ENCODE measurements around the gene NOM1.

Gene NOM1

GRCh38 chr7:157009778-157010587 lies 60.5 kb downstream of the NOM1 start:
- H3K4me3 ChIP-seq (ENCODE audit: low read depth in 1 of 2, low read length in 2 of 2): peak overlapping the region; percentile 71 to 75
- peaks cover 0 to 20% of the 10 kb centered on the region in 2 donors for H3K27me3 ChIP-seq (ENCODE audit: control insufficient read depth in 1 of 2, insufficient read depth in 2 of 2, low read length in 2 of 2)

DNA sequence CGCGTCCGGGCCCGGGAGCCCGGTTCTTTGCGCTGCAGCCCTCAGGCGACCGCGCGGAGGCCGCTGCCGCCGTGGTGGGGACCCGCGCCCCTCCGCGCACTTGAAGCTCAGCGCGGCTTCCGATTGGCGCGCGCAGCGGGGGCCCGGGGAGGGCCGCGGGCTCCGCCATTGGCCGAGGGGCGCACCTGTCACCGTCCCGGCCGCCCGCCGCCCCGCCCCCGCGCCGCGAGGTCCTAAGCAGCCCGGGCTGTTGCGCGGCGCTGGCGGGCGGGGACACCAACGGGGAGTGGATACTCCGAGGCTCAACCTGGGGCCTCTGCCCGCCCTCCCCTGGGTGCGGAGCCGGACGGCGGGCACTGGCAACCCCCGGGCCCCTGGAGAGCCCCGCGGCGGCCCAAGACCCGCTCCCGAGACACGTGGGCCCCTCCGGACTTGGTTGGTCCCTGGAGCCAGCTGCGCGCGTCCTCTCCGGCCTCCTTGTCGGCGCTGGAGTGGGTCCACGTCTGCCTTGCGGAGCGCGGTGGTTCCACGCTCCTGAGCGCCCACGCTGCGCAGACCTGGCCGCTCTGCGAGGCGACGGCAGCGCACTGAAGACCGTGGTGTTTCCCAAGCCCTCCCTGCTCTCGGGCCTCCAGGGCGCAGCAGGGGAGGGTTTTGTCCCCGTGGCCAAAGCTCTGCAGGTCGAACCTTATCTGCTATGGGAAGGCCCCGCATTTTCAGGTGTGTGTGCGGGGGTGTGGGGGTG lies 61.2 kb downstream of the NOM1 start, which contains the start of gene MNX1:
Gene MNX1, minus strand, starts transcription at position 76 of the 745 bp plus-strand sequence. CDS start 313 bp downstream, outside the sequence.
- H3K9ac ChIP-seq (ENCODE audit: low read depth in 1 of 2, low read length in 2 of 2): peak within 1 kb of the TSS; percentile 74 to 82
- peaks cover 36 to 41% of the 10 kb centered on the region in 2 donors for H3K4me1 ChIP-seq (ENCODE audit: control insufficient read depth in 1 of 2, insufficient read depth in 2 of 2, low read length in 2 of 2)
- peak within 1 kb of the TSS; percentile 71 to 75 for H3K4me3 ChIP-seq (ENCODE audit: low read depth in 1 of 2, low read length in 2 of 2)
- H3K36me3 ChIP-seq (ENCODE audit: control insufficient read depth in 1 of 2, insufficient read depth in 2 of 2, low read length in 2 of 2): no peaks in the 10 kb centered on the region
- peaks cover under 1 to 27% of the 10 kb centered on the region in 2 donors for H3K27me3 ChIP-seq (ENCODE audit: control insufficient read depth in 1 of 2, insufficient read depth in 2 of 2, low read length in 2 of 2)
- no peak within 1 kb of the TSS for H3K27ac ChIP-seq (ENCODE audit: low read depth, low read length)
- H3K9me3 ChIP-seq (ENCODE audit: control insufficient read depth in 1 of 2, low read length in 2 of 2): no peaks in the 10 kb centered on the region

More at GRCh38 chr7:157009778-157010587, 60.5 kb downstream of the NOM1 start:
- H3K27ac ChIP-seq (ENCODE audit: low read depth, low read length): no peak overlapping the region
- H3K9me3 ChIP-seq (ENCODE audit: control insufficient read depth in 1 of 2, low read length in 2 of 2): no peaks in the 10 kb centered on the region
- H3K9ac ChIP-seq (ENCODE audit: low read depth in 1 of 2, low read length in 2 of 2): peak overlapping the region; percentile 74 to 82
- H3K4me1 ChIP-seq (ENCODE audit: control insufficient read depth in 1 of 2, insufficient read depth in 2 of 2, low read length in 2 of 2): peaks cover 37 to 43% of the 10 kb centered on the region in 2 donors
- H3K36me3 ChIP-seq (ENCODE audit: control insufficient read depth in 1 of 2, insufficient read depth in 2 of 2, low read length in 2 of 2): no peaks in the 10 kb centered on the region

- H3K4me3 ChIP-seq (ENCODE audit: low read depth in 1 of 2, low read length in 2 of 2): peak overlapping the region; percentile 71 to 72
- H3K9ac ChIP-seq (ENCODE audit: low read depth in 1 of 2, low read length in 2 of 2): peak overlapping the region; percentile 11 to 69
- H3K4me1 ChIP-seq (ENCODE audit: control insufficient read depth in 1 of 2, insufficient read depth in 2 of 2, low read length in 2 of 2): peaks cover 29 to 34% of the 10 kb centered on the region in 2 donors
- no peaks in the 10 kb centered on the region for H3K36me3 ChIP-seq (ENCODE audit: control insufficient read depth in 1 of 2, insufficient read depth in 2 of 2, low read length in 2 of 2)
- H3K9me3 ChIP-seq (ENCODE audit: control insufficient read depth in 1 of 2, low read length in 2 of 2): no peaks in the 10 kb centered on the region
- peaks cover 8 to 33% of the 10 kb centered on the region in 2 donors for H3K27me3 ChIP-seq (ENCODE audit: control insufficient read depth in 1 of 2, insufficient read depth in 2 of 2, low read length in 2 of 2)
- H3K27ac ChIP-seq (ENCODE audit: low read depth, low read length): no peak overlapping the region
Observed at GRCh38 chr7:157011333-157012112, 62.0 kb downstream of the NOM1 start.

DNA sequence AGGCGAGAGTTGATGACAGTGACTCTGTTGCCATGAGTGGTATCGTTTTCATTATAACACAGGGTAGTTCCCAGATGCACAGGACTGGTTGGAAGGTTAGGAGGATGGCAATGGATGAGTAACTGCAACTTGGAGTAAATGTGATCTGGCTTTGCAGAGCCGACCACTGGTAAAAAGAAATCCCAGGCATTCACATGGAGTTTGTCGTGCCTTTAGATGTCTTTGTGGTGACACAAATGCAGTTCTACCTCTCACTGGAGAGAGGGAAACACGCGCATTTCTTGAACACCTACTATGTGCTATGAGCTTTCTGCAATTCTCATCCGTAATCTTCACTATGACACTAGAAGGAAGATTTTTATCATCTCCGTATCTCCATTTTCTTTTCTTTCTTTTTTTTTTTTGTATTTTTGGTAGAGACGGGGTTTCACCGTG lies 62.6 kb downstream of the NOM1 start:
- peak overlapping the region in 1 of 2 donors; percentile 72 for H3K4me3 ChIP-seq (ENCODE audit: low read depth in 1 of 2, low read length in 2 of 2)
- H3K36me3 ChIP-seq (ENCODE audit: control insufficient read depth in 1 of 2, insufficient read depth in 2 of 2, low read length in 2 of 2): no peaks in the 10 kb centered on the region
- H3K4me1 ChIP-seq (ENCODE audit: control insufficient read depth in 1 of 2, insufficient read depth in 2 of 2, low read length in 2 of 2): peaks cover 28 to 30% of the 10 kb centered on the region in 2 donors
- H3K9me3 ChIP-seq (ENCODE audit: control insufficient read depth in 1 of 2, low read length in 2 of 2): no peaks in the 10 kb centered on the region
- peaks cover 14 to 39% of the 10 kb centered on the region in 2 donors for H3K27me3 ChIP-seq (ENCODE audit: control insufficient read depth in 1 of 2, insufficient read depth in 2 of 2, low read length in 2 of 2)
- H3K9ac ChIP-seq (ENCODE audit: low read depth in 1 of 2, low read length in 2 of 2): no peak overlapping the region
- H3K27ac ChIP-seq (ENCODE audit: low read depth, low read length): no peak overlapping the region

DNA sequence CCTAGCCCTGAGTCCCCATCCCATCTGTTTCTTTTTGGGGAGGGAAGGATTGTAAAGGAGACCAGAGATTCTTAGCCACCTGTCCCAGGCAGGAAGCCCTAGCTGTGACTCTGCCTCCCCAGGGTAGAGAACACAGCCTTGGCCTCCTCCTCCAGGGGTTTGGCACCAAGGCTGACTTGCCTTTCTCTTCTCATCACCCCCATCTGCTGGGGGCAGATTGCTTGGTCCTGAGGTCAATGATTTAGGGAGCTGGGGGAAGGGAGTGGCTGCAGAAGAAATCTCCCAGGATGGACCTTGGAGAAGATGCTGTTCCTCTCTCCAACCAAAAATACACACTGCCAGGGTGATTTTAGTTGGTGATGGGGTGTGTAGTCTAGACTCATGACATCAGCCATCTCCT lies 63.6 kb downstream of the NOM1 start:
- Histone ChIP-seq H3K27ac (ENCODE audit: low read depth, low read length) (no peak overlapping the region), H3K4me3 (ENCODE audit: low read depth in 1 of 2, low read length in 2 of 2) (no peak overlapping the region), H3K4me1 (ENCODE audit: control insufficient read depth in 1 of 2, insufficient read depth in 2 of 2, low read length in 2 of 2) (peaks cover 21 to 22% of the 10 kb centered on the region in 2 donors), H3K36me3 (ENCODE audit: control insufficient read depth in 1 of 2, insufficient read depth in 2 of 2, low read length in 2 of 2) (no peaks in the 10 kb centered on the region), H3K9ac (ENCODE audit: low read depth in 1 of 2, low read length in 2 of 2) (no peak overlapping the region), H3K27me3 (ENCODE audit: control insufficient read depth in 1 of 2, insufficient read depth in 2 of 2, low read length in 2 of 2) (peaks cover 24 to 48% of the 10 kb centered on the region in 2 donors), H3K9me3 (ENCODE audit: control insufficient read depth in 1 of 2, low read length in 2 of 2) (no peaks in the 10 kb centered on the region)

DNA sequence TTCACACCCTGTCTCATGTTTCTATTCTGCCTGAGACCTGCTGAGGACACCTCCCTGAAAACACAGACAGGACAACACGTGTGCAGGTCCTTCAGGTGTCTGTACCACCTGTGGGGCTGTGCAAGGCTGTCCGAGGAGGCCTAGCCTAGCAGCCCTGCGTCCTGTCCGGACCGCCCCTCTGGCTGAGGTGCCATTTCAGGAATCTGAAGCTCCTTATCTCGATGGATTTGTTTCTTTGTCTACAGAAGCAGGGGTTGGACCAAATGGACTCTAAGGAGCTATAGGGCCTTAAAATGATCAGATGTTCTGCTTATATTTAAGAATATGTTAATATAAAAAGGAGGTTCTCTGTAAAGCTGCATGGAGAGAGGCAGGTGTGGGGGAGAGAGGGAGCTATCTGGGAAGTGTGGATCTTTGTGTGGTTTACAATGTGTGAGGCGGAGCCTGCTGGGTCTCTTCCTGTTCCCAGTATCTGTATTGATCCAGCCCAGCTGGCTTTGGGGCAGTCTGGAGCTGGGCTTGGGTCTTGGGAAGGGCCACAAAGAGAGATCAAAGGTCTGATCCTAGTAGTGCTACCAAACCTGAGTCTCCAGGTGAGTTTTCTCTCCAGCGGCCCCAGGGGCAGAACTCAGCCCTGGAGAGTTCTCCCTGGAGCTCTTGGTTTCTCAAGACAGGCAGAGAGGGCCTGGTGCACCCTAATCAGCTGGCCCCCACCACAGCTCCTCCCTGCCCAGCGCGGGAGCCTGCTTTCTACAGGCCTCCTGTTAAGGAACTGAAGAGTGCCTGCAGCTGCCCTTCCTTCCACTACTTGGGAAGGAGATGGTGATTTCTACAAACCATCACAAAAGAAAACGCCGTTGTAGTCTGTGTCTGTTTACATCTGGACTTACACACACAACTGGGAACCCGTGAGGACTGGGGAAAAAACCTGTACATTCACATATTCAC lies 64.4 kb downstream of the NOM1 start:
- Histone ChIP-seq H3K4me3 (ENCODE audit: low read depth in 1 of 2, low read length in 2 of 2) (no peak overlapping the region), H3K27ac (ENCODE audit: low read depth, low read length) (no peak overlapping the region), H3K27me3 (ENCODE audit: control insufficient read depth in 1 of 2, insufficient read depth in 2 of 2, low read length in 2 of 2) (peaks cover 32 to 56% of the 10 kb centered on the region in 2 donors), H3K4me1 (ENCODE audit: control insufficient read depth in 1 of 2, insufficient read depth in 2 of 2, low read length in 2 of 2) (peaks cover 27 to 29% of the 10 kb centered on the region in 2 donors), H3K36me3 (ENCODE audit: control insufficient read depth in 1 of 2, insufficient read depth in 2 of 2, low read length in 2 of 2) (no peaks in the 10 kb centered on the region), H3K9ac (ENCODE audit: low read depth in 1 of 2, low read length in 2 of 2) (no peak overlapping the region), H3K9me3 (ENCODE audit: control insufficient read depth in 1 of 2, low read length in 2 of 2) (no peaks in the 10 kb centered on the region)

- no peaks in the 10 kb centered on the region for H3K36me3 ChIP-seq (ENCODE audit: control insufficient read depth in 1 of 2, insufficient read depth in 2 of 2, low read length in 2 of 2)
- H3K9ac ChIP-seq (ENCODE audit: low read depth in 1 of 2, low read length in 2 of 2): no peak overlapping the region
- no peak overlapping the region for H3K27ac ChIP-seq (ENCODE audit: low read depth, low read length)
- peaks cover 39 to 66% of the 10 kb centered on the region in 2 donors for H3K27me3 ChIP-seq (ENCODE audit: control insufficient read depth in 1 of 2, insufficient read depth in 2 of 2, low read length in 2 of 2)
- H3K4me1 ChIP-seq (ENCODE audit: control insufficient read depth in 1 of 2, insufficient read depth in 2 of 2, low read length in 2 of 2): peaks cover 30 to 33% of the 10 kb centered on the region in 2 donors
- H3K9me3 ChIP-seq (ENCODE audit: control insufficient read depth in 1 of 2, low read length in 2 of 2): no peaks in the 10 kb centered on the region
- H3K4me3 ChIP-seq (ENCODE audit: low read depth in 1 of 2, low read length in 2 of 2): no peak overlapping the region
Observed at GRCh38 chr7:157014635-157015555, 65.4 kb downstream of the NOM1 start.

DNA sequence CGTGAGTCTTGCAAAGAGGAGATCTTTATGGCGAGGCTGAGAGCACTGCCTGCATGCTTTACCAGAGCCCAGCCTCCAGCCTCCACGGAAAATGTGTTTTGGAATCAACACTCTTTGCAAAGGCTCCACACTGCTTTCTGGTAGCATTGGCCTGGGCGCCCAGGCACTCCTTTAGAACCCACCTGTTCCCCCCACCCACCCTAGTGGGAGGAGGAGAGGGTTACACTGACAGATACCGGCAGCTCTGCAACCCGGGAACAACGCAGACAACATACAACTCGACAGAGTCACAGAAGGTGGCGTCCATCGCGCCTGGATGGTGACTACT lies 66.5 kb downstream of the NOM1 start:
- Histone ChIP-seq H3K9ac (ENCODE audit: low read depth in 1 of 2, low read length in 2 of 2) (no peak overlapping the region), H3K27me3 (ENCODE audit: control insufficient read depth in 1 of 2, insufficient read depth in 2 of 2, low read length in 2 of 2) (peaks cover 50 to 76% of the 10 kb centered on the region in 2 donors), H3K4me3 (ENCODE audit: low read depth in 1 of 2, low read length in 2 of 2) (no peak overlapping the region), H3K9me3 (ENCODE audit: control insufficient read depth in 1 of 2, low read length in 2 of 2) (no peaks in the 10 kb centered on the region), H3K4me1 (ENCODE audit: control insufficient read depth in 1 of 2, insufficient read depth in 2 of 2, low read length in 2 of 2) (peaks cover 30 to 37% of the 10 kb centered on the region in 2 donors), H3K36me3 (ENCODE audit: control insufficient read depth in 1 of 2, insufficient read depth in 2 of 2, low read length in 2 of 2) (no peaks in the 10 kb centered on the region), H3K27ac (ENCODE audit: low read depth, low read length) (no peak overlapping the region)

Data from duodenal mucosa (tissue), 2 donors.